CD1c-positive myeloid dendritic cell (primary cell): ENCODE results near the gene ZDHHC11B.
"Not testable (repeated sequence)": the region's sequence is repeated elsewhere in the genome, so short reads cannot be mapped to it uniquely, and the experiment has no call there.

Source experiments
- DNase-seq: peaks from one replicate; pipeline ENCODE4 v3.0.0-alpha.2; 2016; ENCODE audit errors: extremely low spot score

Gene ZDHHC11B

GRCh38 chr5:717143-717542, 67.4 kb downstream of the ZDHHC11B start:
- no peak for DNase-seq

GRCh38 chr5:716740-717139, 67.8 kb downstream of the ZDHHC11B start:
- DNase-seq: not testable (repeated sequence)

DNA sequence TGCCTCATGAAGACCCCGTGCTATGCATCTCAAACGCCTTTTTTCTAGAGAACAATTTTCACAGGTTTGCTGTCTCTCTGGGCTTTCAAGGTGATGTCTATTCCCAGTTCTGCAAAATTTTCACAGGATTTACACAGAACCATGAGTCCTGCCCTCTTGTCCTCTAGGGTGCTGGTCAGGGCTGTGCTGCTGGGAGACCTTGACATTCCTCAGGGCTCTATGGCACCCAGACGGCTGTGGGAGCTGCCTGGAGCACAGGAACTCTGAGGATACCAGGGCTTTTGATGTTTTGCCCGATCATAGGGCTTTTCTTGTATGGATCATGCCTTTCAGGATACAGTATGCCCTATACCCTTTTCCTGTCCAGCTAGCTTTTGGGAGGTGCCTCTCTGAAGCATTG, 68.9 kb downstream of the ZDHHC11B start:
- not testable (repeated sequence) for DNase-seq

DNA sequence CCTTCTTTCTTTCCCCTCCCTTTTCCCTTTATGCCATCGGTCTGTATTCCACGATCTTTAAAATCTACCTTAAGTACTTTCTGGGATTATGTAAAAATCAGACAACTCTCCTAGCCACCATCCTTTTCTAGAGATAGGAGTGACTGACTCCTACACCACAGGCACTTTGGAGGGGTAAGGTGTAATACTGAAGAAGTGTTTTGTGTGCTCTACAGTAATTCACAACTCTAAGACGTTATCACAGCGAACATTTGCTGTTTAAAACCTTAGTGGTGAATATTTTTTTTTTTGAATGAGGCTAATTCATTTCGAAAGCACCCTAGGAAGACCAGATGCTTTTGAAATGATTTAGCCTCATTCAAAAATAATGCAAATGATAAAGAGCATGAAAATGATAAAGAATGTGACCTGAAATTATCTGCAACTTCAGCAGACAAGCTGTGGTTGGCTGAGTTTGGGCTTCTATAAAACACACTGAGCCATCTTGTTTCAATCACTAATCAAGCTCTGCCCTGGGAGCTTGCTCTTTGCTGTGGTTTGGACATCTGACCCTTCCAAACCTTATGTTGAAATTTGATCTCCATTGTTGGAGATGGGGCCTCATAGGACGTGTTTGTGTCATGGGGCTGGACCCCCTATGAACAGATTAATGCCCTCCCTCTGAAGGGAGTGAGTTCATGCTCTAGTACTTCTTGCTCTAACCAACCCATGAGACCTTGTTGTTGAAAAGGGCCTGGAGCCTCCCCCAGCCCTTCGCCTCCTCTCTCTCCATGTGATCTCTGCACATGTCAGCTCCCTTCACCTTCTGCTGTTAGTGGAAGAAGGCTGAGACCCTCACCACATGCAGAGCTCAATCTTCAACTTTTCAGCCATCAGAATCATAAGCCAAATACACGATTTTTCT, 70.1 kb downstream of the ZDHHC11B start:
- DNase-seq: not testable (repeated sequence)

DNA sequence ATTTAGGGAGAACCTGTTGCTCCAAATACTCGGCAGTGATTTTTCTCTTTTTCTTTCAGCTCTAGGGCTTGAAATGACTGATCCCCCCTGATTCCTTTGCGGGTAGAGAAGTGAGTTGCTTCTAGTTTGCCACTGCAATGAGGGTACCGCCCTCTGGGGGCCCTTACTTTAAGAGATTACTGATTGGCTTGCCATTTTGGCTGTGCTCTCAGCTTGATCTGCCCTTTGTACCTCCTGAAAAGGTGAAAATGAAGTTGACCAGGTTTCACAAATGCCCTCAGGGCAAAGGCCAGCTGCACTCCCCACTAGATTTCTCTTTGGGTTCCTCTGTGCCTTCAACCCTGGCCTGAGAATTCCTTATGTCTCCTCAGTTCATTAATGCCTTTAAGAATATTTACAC, 70.8 kb downstream of the ZDHHC11B start:
- not testable (repeated sequence) for DNase-seq

DNA sequence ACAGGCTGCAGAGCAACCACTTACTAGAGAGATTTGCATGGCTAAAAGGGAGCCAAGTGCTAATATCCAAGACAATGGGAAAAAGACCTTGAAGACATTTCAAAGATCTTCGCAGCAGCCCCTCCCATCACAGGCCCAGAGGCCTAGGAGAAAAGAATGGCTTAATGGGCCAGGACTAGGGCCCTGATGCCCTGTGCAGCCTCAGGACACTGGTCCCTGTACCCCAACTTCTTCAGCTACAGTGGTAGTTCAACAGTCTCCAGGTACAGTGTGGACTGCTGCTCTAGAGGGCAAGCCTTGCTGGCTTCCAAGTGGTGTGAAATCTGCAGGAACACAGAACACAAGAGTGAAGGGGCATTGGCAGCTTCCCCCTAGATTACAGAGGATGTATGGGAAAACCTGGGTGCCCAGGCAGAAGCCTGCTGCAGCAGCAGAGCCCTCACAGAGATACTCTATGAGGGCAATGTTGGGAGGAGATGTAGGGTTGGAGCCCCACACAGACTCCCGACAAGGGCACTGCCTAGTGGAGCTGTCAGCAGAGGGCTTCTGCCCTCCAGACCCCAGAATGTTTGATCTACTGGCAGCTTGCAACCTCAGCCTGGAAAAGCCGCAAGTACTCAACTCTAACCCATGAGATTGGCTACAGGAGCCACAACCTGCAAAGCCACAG, 75.5 kb downstream of the ZDHHC11B start:
- not testable (repeated sequence) for DNase-seq

- not testable (repeated sequence) for DNase-seq
These were observed 76.2 kb downstream of the ZDHHC11B start for GRCh38 chr5:708374-708773.

GRCh38 chr5:706127-706526, 78.4 kb downstream of the ZDHHC11B start:
- not testable (repeated sequence) for DNase-seq

- DNase-seq: not testable (repeated sequence)
These were observed 87.5 kb downstream of the ZDHHC11B start for GRCh38 chr5:696753-697702.

- not testable (repeated sequence) for DNase-seq
These were observed 88.3 kb downstream of the ZDHHC11B start for GRCh38 chr5:696191-696590.

DNA sequence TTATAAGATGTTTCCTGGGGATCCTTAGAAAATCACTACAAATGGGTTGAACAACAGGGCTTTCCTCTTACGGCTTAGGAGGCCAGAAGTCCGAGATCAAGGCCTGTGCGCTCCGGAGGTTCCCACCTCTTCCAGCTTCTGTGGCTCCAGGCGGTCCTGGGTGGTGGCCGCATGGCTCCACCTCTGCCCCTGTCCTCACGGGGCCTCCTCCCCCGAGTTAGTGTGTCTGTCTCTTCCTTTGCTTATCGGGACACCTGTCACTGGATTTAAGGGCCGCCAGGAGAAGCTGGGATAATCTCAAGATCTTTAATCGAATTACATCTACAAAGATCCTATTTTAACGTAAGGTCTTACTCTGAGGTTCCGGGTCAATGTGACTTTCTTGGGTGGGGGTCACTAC, 89.1 kb downstream of the ZDHHC11B start:
- not testable (repeated sequence) for DNase-seq

GRCh38 chr5:694042-694431, 90.5 kb downstream of the ZDHHC11B start:
- DNase-seq: not testable (repeated sequence)

DNA sequence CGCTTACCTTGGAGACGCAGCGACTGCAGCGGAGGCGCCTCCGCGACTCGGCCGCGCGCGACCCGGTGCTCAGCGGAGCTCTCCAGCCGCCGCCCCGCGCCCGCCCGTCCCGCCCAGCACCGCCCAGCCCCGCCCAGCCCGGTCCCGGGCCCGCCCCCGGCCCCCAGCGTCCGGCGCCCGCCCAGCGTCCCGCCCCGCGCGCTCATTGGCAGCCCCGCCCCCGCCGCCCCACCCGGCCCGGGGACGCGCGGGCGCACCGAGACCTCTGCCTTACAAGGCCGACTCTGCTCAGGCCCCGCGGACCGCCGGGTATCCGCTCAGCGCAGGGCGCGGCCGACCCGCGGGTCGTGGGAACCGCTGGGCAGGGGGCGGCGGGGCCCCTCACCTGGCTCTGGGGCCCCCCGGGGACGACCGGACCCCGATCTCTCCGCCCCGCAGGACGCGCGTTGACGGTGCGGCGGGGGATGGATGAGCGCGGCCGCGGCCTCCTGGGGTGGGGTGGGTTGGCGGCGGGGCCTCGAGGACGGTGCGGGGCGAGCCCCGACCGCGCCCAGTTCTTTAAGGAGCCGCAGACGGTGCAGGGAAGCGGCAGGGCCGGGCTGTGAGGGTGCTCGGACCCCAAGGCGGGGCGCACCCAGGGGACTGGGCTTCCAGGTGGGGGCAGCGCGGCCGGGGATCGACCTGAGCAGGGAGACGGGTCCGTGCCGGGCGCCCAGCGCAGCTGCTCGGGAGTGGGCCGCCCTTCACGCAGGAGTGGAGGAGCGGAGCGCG, 91.1 kb downstream of the ZDHHC11B start, which contains the start of gene TPPP:
Gene TPPP, minus strand, starts transcription at position 82 of the 771 bp plus-strand sequence. CDS start 15,292 bp downstream, outside the sequence.
- peak; percentile 83 for DNase-seq

GRCh38 chr5:692529-693041, 91.9 kb downstream of the ZDHHC11B start:
- DNase-seq: not testable (repeated sequence)

GRCh38 chr5:691817-692528, 92.6 kb downstream of the ZDHHC11B start:
- DNase-seq: no peak

GRCh38 chr5:691049-691448, 93.5 kb downstream of the ZDHHC11B start:
- DNase-seq: not testable (repeated sequence)

DNA sequence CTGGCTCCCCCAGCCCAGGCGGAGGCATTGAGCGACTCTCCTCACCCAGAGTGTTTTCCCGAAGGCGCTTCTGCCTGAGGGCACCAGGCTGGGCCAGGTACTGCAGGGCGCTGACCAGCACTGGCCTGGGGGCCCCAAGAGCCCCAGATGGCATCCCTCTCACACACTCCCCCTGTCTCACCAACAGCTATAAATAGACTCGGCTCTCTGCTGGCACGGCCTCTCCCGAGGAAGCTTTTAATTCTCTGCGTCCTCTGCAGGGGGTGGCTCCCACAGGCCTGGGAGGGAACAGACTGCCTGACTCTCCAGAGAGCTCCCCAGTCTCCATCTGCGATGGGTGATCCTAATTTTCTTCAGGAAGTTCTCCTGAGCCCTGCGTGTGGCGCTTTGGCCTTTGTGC, 94.2 kb downstream of the ZDHHC11B start:
- not testable (repeated sequence) for DNase-seq

- not testable (repeated sequence) for DNase-seq
These were observed 96.0 kb downstream of the ZDHHC11B start for GRCh38 chr5:688348-689010.

DNA sequence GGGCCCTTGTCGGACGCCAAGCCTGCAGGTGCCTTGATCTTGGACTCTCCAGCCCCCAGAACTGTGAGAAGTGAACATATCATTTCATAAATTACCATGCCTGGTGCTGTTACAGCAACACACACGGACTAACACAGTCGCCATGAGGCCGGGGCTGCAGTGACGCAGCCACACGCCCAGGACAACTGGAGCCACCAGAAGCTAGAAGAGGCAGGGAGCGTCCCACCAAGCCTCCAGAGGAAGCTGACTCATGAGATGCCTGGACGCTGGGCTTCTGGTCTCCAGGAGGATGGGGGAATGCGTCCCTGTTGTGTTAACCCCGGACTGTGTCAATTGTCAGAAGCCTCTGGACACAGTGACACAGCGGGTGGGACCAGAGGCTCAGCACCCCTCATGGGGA, 97.6 kb downstream of the ZDHHC11B start:
- not testable (repeated sequence) for DNase-seq
